Loucy (cell line): ENCODE measurements around the gene MIF4GD.
"Not testable (repeated sequence)": the region's sequence is repeated elsewhere in the genome, so short reads cannot be mapped to it uniquely, and the experiment has no call there.

Experiments used
- H2AFZ ChIP-seq: fragments of 200-600 bp; sonication (generic); 2 replicates; pipeline ENCODE4 v1.6.0; 2016; ENCODE audit warnings: antibody characterized with exemption, mild to moderate bottlenecking, low read length, moderate library complexity
- H3F3A ChIP-seq: fragments of 200-600 bp; 2 replicates; pipeline ENCODE4 v1.6.0; 2016; ENCODE audit warnings: antibody characterized with exemption, low read depth, mild to moderate bottlenecking
- H3K27me3 ChIP-seq: fragments of 200-600 bp; sonication (generic); 2 replicates; pipeline ENCODE4 v1.6.1; 2014; ENCODE audit warnings: low read length, mild to moderate bottlenecking; ENCODE audit not compliant: insufficient read depth, poor library complexity, severe bottlenecking
- H3K36me3 ChIP-seq: fragments of 200-600 bp; sonication (generic); 2 replicates; pipeline ENCODE4 v1.6.1; 2016; ENCODE audit warnings: low read length; ENCODE audit not compliant: insufficient read depth
- H3K4me1 ChIP-seq: fragments of 200-600 bp; sonication (generic); 2 replicates; pipeline ENCODE4 v1.5.1; 2014; ENCODE audit warnings: low read length, mild to moderate bottlenecking; ENCODE audit not compliant: insufficient read depth, poor library complexity, severe bottlenecking
- H3K4me2 ChIP-seq: fragments of 200-600 bp; sonication (generic); 2 replicates; pipeline ENCODE4 v1.6.0; 2014; ENCODE audit warnings: antibody characterized with exemption, low read length, low read depth, mild to moderate bottlenecking; ENCODE audit not compliant: poor library complexity, severe bottlenecking
- H3K4me3 ChIP-seq: fragments of 200-600 bp; sonication (generic); 2 replicates; pipeline ENCODE4 v1.5.1; 2014; ENCODE audit warnings: low read length, mild to moderate bottlenecking, mixed read lengths; ENCODE audit not compliant: poor library complexity, severe bottlenecking
- H3K79me2 ChIP-seq: fragments of 200-600 bp; sonication (generic); 2 replicates; pipeline ENCODE4 v1.6.1; 2014; ENCODE audit warnings: low read length; ENCODE audit not compliant: insufficient read depth
- H3K9ac ChIP-seq: fragments of 200-600 bp; sonication (generic); 2 replicates; pipeline ENCODE4 v1.6.0; 2014; ENCODE audit warnings: mild to moderate bottlenecking, low read depth, low read length, moderate library complexity; ENCODE audit not compliant: poor library complexity, severe bottlenecking
- H3K9me2 ChIP-seq: fragments of 200-600 bp; sonication (generic); replicated peaks from 2 replicates; pipeline ENCODE4 v1.6.1; 2016; ENCODE audit warnings: low read depth, low read length, mixed read lengths
- H3K9me3 ChIP-seq: fragments of 200-600 bp; sonication (generic); 2 replicates; pipeline ENCODE4 v1.6.1; 2014; ENCODE audit warnings: mild to moderate bottlenecking, antibody characterized with exemption, low read length, low read depth; ENCODE audit not compliant: insufficient read depth
- H4K20me1 ChIP-seq: fragments of 200-600 bp; sonication (generic); 2 replicates; pipeline ENCODE4 v1.6.0; 2014; ENCODE audit warnings: antibody characterized with exemption, low read length, mild to moderate bottlenecking; ENCODE audit not compliant: insufficient read depth, poor library complexity, severe bottlenecking
- CTCF ChIP-seq: fragments of 200-600 bp; sonication (generic); conservative IDR thresholded peaks from 2 replicates; pipeline ENCODE4 v1.5.1; 2014; ENCODE audit warnings: mild to moderate bottlenecking, antibody characterized with exemption, low read length
- EZH2phosphoT487 ChIP-seq: fragments of 200-600 bp; IDR thresholded peaks from 2 replicates; pipeline ENCODE4 v1.6.1; 2018; ENCODE audit warnings: antibody characterized with exemption, mild to moderate bottlenecking, moderate library complexity, borderline replicate concordance

The MIF4GD gene

DNA sequence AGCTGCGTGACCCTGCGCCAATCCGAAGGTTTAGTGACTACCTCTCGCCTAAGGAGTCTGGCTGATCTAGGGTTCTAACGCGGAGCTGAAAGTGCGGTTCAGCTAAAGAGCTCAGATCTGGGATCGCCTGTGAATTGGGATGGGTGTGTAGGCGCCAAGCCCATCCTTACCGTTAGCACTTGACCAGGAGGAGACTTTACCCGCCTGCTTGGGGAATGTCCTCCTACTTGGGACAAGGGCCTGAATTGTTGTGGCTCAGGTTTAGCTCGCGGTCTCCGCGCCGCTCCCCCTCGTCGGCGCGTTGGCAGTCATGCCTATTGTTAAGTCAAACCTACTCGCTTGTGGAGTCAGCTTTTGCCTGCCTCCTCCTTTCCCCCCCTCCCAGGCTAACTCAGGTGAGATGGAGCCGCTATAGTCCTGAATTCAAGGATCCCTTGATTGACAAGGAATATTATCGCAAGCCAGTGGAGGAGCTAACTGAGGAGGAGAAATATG, 8.9 kb downstream of the MIF4GD start:
- Histone ChIP-seq H3K4me1 (peaks cover 22% of the 10 kb centered on the region), H3K9me2 (no peaks in the 10 kb centered on the region), H3F3A (no peaks in the 10 kb centered on the region), H2AFZ (peak overlapping the region; percentile 82), H3K9me3 (no peaks in the 10 kb centered on the region), H3K4me2 (peak overlapping the region; percentile 84), H3K36me3 (peaks cover 16% of the 10 kb centered on the region; the same call in 1 of the 2 replicates), H4K20me1 (peaks cover 13% of the 10 kb centered on the region), H3K9ac (peak overlapping the region; percentile 94), H3K27me3 (no peaks in the 10 kb centered on the region), H3K79me2 (peaks cover 53% of the 10 kb centered on the region), H3K4me3 (peak overlapping the region; percentile 93)
- TF ChIP-seq CTCF: no peak
- TF ChIP-seq EZH2phosphoT487: no peak

DNA sequence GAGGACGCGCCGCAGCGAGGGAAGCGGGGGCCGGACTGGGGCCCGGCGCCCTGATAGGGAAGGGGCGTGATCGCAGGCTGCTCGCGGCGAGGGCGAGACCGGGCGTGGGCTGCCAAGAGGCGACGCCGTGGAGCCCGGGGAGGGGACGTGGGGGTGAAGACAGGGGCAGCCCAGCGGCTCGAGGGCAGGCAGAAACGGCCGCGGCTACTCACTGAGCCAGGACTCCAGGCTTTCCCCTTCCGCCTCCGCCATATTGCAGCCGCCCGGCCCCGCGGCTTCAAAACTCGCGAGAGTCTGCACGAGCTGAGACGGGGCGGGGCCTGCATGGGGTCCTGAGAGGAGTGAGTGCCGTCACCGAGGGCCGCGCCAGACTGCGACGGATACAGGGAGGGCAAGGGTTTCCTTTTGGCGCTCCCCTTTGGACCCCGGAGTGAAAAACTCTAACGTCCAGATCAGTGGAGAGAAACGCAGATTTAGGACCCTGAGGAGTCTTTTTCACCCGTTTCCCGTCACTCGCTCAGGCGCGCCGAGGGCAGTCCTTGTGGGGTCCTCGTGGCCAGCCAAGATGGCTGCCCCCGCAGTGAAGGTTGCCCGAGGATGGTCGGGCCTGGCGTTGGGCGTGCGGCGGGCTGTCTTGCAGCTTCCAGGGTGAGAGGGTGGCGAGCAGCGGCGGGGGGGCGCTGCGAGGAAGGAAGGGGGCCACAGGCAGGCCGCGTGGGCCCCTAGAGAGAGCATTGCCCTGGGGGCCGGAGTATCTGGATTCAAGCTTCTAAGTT, 9.5 kb downstream of the MIF4GD start, which contains the start of the genes GGA3 and MRPS7:
GGA3 (minus strand) TSS at position 271 of the 776 bp plus-strand sequence; CDS start at position 252, 19 bp downstream.
MRPS7 (plus strand) TSS at position 544 of the 776 bp plus-strand sequence; CDS start at position 566, 22 bp downstream.
- TF ChIP-seq CTCF (no peak), EZH2phosphoT487 (no peak)
- Histone ChIP-seq H3K36me3 (peaks cover 13% of the 10 kb centered on the region; the same call in 1 of the 2 replicates), H3K4me1 (peaks cover 22% of the 10 kb centered on the region), H3K9me2 (no peaks in the 10 kb centered on the region), H3K4me3 (peak within 1 kb of the TSS; percentile 93), H4K20me1 (peaks cover 13% of the 10 kb centered on the region), H2AFZ (peak within 1 kb of the TSS; percentile 82), H3K27me3 (no peaks in the 10 kb centered on the region), H3K79me2 (peaks cover 53% of the 10 kb centered on the region), H3K9ac (peak within 1 kb of the TSS; percentile 94), H3F3A (no peaks in the 10 kb centered on the region), H3K9me3 (no peaks in the 10 kb centered on the region), H3K4me2 (peak within 1 kb of the TSS; percentile 98)

- peak overlapping the region; percentile 98 for H3K4me2 ChIP-seq
- no peaks in the 10 kb centered on the region for H3F3A ChIP-seq
- H3K79me2 ChIP-seq: peaks cover 53% of the 10 kb centered on the region
- peaks cover 13% of the 10 kb centered on the region for H4K20me1 ChIP-seq
- no peaks in the 10 kb centered on the region for H3K9me2 ChIP-seq
- H3K9ac ChIP-seq: peak overlapping the region; percentile 94
- H3K4me3 ChIP-seq: peak overlapping the region; percentile 93
- H3K9me3 ChIP-seq: no peaks in the 10 kb centered on the region
- 0 out of 2 replicates have a peak, but pooled peaks have one; percentile 11 for TF ChIP-seq CTCF
- no peak for TF ChIP-seq EZH2phosphoT487
- H2AFZ ChIP-seq: peak overlapping the region; percentile 82
- no peaks in the 10 kb centered on the region for H3K27me3 ChIP-seq
- peaks cover 22% of the 10 kb centered on the region for H3K4me1 ChIP-seq
- H3K36me3 ChIP-seq: peaks cover 6% of the 10 kb centered on the region; the same call in 1 of the 2 replicates
Measured at GRCh38 chr17:75260641-75261335, 10.2 kb downstream of the MIF4GD start.

- not testable (repeated sequence) for H3K4me3 ChIP-seq, H3K9me3 ChIP-seq, H3K4me2 ChIP-seq, H2AFZ ChIP-seq, H3K9ac ChIP-seq, H3K9me2 ChIP-seq, H3K36me3 ChIP-seq, H3F3A ChIP-seq, H3K27me3 ChIP-seq
- peaks cover 13% of the 10 kb centered on the region for H4K20me1 ChIP-seq
- H3K79me2 ChIP-seq: peaks cover 40% of the 10 kb centered on the region
- H3K4me1 ChIP-seq: peaks cover 13% of the 10 kb centered on the region
Measured at GRCh38 chr17:75257228-75257627, 13.8 kb downstream of the MIF4GD start.
